Stimulated activated CD4-positive, alpha-beta T cell treated with anti-CD3 and anti-CD28 coated beads, Interleukin-12 subunit alpha, Interleukin-12 subunit beta, amount 100 ng/mL, for 24 hours (primary cell): ENCODE results near the gene HDAC4.

ENCODE experiments used
- DNase-seq, 2 experiments: peaks; one replicate each; pipeline ENCODE4 v3.0.0-alpha.2; 2020; ENCODE audit warnings: low read depth in 2 of 2

HDAC4 gene

DNA sequence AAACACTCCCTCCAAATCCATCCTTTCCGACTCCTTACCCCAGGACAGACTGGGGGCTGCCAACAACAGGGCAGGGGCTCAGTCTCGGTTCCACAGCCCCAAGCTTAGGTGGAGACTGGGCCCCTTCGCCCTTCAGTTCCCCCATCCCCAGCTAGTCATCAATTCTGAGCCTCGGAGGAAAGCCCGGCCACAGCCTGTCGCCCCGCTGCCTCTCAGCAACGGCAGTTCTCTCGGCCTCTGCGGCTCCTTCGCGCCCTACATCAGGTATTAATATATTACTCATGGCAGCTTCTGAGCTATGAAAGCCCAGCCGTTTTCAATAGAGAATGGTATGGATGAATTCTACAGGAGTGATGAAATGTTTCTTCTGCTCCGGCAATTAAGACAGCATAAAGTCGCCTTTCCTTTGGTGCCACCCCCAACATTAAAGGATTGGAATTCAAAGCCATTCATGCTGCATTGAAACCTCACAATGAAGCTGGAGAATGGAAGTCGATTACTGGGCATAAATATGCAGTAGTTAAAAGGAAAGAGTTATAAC lies 2.8 kb downstream of the HDAC4 start:
- DNase-seq: no peak

- DNase-seq: no peak
Observed at GRCh38 chr2:239396881-239397681, 3.7 kb downstream of the HDAC4 start.

DNA sequence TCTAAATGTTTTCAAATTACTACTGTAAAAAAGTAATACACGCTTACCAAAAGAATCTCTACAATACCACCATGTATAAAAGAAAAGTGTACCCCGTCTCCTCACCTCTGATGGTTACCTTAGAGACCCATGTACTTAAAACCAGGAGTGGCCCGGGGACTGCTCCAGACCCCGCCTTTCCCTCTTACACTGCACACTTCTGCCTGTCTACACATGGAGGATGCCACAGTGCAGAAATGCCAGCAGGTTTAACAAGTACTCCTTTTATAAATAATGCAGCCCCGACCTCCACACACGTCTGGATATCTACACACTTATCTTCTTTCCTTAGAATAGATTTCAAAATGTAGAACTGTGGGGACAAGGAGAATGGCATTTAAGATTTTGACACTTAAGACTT lies 5.3 kb downstream of the HDAC4 start:
- DNase-seq: no peak

- DNase-seq: no peak
Observed at GRCh38 chr2:239394978-239395377, 5.8 kb downstream of the HDAC4 start.

- DNase-seq: no peak
Observed at GRCh38 chr2:239394346-239394945, 6.4 kb downstream of the HDAC4 start.

- DNase-seq: no peak
Observed at GRCh38 chr2:239393941-239394340, 6.9 kb downstream of the HDAC4 start.

DNA sequence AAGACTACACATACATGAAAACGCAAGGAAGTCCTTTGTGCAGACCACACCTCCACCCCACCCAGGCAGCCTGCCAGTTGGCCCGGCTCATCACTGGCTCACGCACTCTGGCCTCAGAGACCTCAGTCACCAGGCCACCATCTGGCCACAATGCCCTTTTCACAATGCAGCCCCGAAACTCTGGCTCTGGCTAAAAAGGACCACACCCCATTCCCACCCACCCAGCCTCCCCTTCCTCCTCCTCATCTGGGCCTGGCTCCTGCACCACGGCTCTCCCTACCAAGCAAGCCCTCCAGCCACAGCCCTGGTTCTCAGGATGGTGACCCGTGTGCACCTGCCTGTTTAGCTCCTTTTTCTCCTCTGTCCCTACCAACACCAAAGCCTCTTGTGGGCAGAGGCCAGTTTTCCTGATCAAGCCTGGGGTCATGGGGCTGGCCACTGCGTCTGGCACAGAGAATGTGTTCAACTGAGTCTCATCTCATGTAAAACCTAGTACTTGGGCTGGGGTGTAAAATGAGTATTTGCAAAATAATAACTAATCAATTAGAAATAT lies 7.4 kb downstream of the HDAC4 start:
- DNase-seq: no peak

- DNase-seq: no peak
Observed at GRCh38 chr2:239392688-239393387, 8.0 kb downstream of the HDAC4 start.

DNA sequence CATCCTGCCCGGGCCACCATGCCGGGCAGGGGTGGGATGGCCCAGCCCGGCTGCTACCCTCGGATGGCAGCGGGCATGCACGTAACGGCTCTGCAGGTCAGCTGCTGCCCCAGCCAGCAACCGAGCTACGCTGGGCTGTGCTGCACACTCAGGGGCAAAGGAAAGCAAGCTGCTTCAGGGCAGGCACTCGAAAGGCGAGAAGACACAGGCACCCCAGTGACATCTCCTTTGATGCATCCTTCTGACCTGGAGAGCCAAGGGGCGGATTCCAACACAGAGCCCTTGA lies 8.8 kb downstream of the HDAC4 start:
- DNase-seq: no peak

DNA sequence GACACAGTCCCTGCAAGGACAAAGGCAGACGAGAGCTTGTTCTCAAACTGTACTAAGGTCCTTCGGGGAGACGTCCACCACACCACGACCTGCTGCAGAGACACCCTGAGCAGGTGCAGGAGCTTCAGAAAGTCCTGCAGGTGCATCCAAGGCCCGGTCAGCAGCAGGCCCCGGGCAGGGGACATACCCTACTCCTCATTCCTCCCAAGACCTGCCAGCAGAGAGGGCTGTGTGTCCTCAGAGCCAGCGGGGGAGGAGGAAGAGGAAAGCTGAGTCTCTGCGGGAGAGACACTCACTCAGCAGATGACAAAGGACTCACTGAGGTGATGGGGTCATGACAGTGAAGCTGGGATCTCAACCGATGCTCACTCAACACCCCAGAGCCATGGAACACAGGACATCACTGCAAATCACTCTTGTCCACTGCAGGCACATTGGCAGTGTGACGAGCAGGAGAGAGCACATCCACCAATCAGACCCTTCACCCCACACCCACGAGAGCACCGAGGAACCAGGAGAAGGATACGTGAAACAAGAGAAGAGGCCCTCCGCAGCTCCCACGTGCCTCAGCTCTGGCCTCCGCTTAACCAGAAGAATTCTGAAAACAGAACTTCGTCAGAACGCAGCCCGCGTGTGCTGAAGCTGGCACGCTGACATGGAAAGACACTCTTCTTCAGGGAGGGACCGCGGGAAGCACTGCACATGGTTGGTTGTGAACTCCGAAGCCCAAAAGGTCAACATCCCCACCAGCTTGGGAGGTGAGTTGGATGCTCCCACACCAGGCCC lies 9.3 kb downstream of the HDAC4 start:
- no peak for DNase-seq

GRCh38 chr2:239390546-239391285 lies 10.1 kb downstream of the HDAC4 start:
- DNase-seq: no peak

DNA sequence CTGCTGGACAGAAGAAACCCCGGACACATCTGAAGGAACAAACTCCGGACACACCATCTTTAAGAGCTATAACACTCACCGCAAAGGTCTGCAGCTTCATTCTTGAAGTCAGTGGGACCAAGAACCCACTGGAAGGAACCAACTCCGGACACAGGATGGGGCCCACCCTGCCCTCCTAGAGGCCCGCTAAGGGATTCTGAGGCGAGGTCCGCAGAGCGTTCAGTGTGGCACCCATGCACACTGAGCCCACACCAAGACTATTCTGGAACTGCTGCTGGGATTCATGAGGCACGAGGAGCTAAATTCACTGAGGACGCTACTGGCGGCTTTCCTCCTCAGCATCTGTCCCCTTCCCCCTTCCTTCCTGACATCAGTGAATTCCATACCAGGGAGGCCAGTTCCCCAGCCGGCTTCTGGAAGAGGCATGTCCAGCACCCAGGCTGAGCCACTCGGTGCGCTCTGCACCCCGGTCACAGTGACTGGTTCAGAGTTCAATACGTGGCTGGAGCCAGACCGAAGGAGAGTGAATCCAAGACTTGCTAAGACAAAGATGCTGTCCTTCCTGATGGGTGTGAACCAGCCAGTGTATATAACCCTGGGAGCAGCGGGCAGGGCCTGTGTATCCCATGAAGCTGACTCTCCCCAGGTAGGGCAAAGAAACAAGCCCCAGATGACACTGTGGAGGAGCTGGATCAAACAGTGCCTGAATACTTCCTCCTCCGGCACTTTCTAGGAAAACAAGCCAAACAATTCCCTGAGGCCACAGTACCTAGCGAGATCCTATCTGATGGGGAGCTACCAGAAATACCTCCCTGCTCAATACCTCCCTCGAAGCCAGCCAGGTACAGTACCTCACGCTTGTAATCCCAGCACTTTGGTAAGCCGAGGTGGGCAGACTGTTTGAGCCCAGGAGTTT lies 11.1 kb downstream of the HDAC4 start:
- DNase-seq: no peak

DNA sequence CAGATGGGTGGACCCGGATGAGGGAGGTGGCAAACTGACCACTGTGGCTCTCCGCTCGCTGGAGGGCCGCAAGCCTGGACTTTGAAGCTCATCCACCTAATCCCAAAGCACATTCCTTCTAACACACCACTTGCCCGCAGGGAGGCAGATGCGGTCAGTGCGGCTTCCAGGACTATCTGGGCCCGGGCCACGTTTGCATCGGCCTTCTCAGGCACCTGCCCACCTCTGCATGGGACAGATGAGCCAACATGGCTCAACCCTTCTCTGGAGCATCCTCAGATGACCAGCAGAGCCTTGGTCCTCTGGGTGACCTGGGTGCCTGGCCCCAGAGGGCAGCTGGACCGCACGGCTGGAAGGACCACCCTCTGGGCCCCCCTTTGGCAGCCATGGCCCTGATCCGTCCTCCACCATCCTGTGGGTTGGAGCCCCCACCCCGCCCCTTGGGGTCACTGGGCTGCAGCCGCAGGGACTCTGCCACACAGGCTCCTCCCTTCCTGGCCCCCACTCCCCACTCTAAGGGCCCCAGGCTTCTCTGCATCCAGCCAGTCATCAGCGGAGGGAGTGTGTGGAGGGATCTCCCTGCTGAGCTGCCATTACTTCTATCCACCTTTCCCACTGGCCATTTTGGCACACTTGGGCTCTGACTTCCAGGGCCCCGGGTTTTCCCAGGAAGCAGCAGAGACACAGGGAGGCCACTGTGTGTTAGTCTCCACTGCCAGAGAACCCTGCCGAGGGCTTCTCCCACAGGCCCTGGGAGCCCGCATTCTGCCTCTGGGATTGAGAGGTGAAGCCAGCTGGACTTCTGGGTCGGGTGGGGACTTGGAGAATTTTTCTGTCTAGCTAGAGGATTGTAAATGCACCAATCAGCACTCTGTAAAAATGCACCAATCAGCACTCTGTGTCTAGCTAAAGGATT lies 12.3 kb downstream of the HDAC4 start:
- no peak for DNase-seq

DNA sequence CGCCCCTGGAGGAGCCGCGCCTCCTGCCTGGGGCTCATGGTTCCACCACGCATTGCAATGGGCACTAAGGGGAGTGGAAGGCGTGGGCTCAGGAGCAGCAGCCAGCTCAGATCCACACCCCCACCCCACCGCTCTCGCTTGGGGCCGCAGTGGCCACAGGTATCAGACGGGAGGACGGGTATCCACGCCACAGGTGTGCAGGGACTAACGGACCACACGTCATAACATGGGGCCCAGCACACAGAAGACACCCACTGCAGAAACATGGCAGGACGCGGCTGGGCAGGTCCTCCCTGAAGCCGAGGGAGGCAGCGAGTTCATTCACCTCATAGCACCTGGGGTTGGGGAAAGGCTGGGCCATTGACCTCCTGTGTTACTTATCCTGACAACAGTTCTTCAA lies 13.0 kb downstream of the HDAC4 start:
- no peak for DNase-seq

GRCh38 chr2:239386872-239387445 lies 13.9 kb downstream of the HDAC4 start:
- DNase-seq: no peak

- DNase-seq: no peak
Observed at GRCh38 chr2:239386001-239386670, 14.7 kb downstream of the HDAC4 start.

DNA sequence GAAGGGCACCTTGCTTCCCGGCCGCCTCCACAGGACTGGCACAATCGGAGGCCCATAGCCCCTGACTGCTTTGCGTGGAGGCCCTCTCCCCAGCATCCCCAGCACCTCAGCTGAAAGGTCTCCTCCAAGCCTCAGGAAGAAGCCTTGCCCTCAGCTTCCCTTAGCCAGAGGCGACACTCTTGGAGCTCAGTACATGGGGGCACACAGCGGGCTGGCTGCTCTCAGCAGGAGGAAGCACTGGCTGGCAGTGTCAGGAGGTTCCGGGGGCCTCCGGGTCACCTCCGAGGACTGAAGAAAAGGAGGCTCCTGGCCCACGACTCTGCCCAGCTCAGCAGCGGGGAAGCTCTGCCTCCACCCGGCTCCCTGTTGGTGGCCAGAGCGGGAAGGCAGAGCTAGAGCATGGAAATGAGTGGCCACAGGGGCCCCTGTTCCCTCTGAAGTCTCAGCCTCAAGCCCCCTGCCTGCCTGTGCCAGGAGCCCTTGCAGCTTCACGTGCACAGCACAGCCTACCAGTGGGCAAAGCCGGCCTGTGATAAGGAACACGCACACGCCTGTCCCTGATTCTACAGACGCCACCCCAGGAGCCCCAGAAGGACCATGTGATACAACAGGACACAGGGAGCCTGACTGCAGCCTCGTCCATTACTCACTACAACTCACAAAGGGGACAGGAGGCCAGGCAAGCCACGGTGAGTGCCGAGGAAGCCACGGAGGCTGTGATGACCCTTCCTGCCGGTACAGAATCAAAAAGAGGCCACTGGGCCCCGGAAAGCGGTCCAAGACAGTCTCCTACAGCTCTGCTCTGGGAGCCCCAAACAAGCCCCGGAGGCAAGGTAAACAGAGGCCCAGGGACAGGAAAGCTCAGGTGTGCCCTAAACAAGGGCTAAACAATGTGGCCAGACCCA lies 15.5 kb downstream of the HDAC4 start:
- DNase-seq: no peak
